ENCODE results near the gene PFDN5. TPM values are rescaled to one million over a fixed set of nuclear protein-coding genes. Genes with fewer than 3 reads are reported as not detected.

PFDN5 gene
- total RNA-seq, 1 experiment from 2014 or later: 340 TPM

DNA sequence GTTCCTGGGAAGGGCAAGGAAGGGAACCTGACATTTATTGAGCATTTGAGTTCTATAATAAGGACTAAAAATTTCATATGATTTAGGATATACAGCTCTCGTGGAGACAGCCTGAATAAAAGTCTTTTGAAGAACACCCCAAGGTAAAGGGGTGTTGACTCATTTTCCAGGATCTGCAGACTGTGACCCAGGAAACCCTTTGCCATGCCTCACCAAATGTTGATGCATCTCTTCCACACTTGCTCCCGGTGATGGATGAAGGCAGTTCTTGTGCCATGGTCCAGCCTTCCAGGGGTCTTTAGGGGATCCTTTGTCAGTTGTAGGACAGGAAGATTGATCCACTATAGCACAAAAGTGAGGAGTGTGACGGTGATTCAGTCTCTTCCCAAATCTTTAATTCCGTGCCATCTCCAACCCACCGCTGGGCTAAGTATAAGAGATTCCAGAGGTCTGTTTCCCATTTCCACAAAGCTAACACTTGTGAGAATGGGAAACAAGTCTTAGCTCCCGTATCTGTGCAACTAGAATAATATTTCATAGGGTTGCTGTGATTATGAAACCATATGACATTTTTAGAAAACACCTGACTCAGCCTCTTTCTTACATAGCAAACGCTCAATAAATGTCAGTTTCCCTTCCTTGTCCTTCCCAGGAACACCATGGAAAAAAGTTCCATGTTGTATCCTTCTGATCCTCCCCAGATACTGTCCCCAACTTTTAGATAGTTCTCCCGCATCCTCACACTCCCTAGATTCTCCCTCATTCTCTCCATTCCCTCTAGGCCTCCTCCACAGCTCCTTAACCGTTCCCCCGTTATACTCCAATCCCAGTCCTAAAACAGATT, 25.2 kb downstream of the PFDN5 start:
- ChIA-PET CTCF (interaction anchor here (0.6 to 2.0 kb wide), 15 partner anchors 10 to 266 kb away, joined by 3 to 13 read pairs (median 5); partner anchors contain the start of gene PFDN5), POLR2A (interaction anchor here (0.5 to 1.4 kb wide), 6 partner anchors 24 to 1297 kb away, joined by 3 to 12 read pairs (median 5); partner anchors contain the start of gene PFDN5)
- in situ Hi-C loops (cut with HindIII; ENCODE audit: low pct_unique_long_range_greater_than_20kb, low sequenced_read_pairs) (no loop called here), intact Hi-C loops (cut with micrococcal nuclease; ENCODE audit: unreplicated experiment) (loop anchor here (5.0 kb wide), 1 partner anchor 187 kb away; the partner anchor contains the start of gene NPFF)
- H3K4me1 ChIP-seq (ENCODE audit: control insufficient read depth, insufficient read depth, low read length): peaks cover 20% of the 10 kb centered on the region
- peak overlapping the region; percentile 52 to 74 for H3K4me3 ChIP-seq (ENCODE audit: low read depth in 2 of 2, low read length in 2 of 2)
- BruUV-seq (replicated peaks): TSS peak; percentile 98
- H3K27me3 ChIP-seq (ENCODE audit: control insufficient read depth, insufficient read depth, low read length): no peaks in the 10 kb centered on the region
- TF ChIP-seq, protein P1, sequence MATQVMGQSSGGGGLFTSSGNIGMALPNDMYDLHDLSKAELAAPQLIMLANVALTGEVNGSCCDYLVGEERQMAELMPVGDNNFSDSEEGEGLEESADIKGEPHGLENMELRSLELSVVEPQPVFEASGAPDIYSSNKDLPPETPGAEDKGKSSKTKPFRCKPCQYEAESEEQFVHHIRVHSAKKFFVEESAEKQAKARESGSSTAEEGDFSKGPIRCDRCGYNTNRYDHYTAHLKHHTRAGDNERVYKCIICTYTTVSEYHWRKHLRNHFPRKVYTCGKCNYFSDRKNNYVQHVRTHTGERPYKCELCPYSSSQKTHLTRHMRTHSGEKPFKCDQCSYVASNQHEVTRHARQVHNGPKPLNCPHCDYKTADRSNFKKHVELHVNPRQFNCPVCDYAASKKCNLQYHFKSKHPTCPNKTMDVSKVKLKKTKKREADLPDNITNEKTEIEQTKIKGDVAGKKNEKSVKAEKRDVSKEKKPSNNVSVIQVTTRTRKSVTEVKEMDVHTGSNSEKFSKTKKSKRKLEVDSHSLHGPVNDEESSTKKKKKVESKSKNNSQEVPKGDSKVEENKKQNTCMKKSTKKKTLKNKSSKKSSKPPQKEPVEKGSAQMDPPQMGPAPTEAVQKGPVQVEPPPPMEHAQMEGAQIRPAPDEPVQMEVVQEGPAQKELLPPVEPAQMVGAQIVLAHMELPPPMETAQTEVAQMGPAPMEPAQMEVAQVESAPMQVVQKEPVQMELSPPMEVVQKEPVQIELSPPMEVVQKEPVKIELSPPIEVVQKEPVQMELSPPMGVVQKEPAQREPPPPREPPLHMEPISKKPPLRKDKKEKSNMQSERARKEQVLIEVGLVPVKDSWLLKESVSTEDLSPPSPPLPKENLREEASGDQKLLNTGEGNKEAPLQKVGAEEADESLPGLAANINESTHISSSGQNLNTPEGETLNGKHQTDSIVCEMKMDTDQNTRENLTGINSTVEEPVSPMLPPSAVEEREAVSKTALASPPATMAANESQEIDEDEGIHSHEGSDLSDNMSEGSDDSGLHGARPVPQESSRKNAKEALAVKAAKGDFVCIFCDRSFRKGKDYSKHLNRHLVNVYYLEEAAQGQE (IDR thresholded peaks at IDR 0.05; ENCODE audit: insufficient read depth in 1 of 2, low read depth in 2 of 2, low read length in 1 of 2): no peak
- TF ChIP-seq POLR2AphosphoS5 (IDR thresholded peaks at IDR 0.05; ENCODE audit: low read depth, low read length) (no peak), SIN3A (IDR thresholded peaks at IDR 0.05; ENCODE audit: borderline replicate concordance, insufficient read depth, low read depth, low read length) (no peak), TCF7L2 (IDR thresholded peaks at IDR 0.05; ENCODE audit: low read depth, low read length) (no peak)
- DNase-seq (ENCODE audit: low read depth, low spot score): no peak
- ATAC-seq: no peak
- H3K36me3 ChIP-seq (ENCODE audit: control insufficient read depth, insufficient read depth, low read length): no peaks in the 10 kb centered on the region; the same call in none of the 2 replicates
- peak overlapping the region; percentile 92 for H3K27ac ChIP-seq (ENCODE audit: low read length)
- H3K9me3 ChIP-seq (ENCODE audit: control insufficient read depth, insufficient read depth, low read depth, low read length): no peaks in the 10 kb centered on the region

- peak overlapping the region; percentile 87 for H3K27ac ChIP-seq (ENCODE audit: low read length)
- no peaks in the 10 kb centered on the region for H3K27me3 ChIP-seq (ENCODE audit: control insufficient read depth, insufficient read depth, low read length)
- in situ Hi-C loops (cut with HindIII; ENCODE audit: low pct_unique_long_range_greater_than_20kb, low sequenced_read_pairs) (no loop called here), intact Hi-C loops (cut with micrococcal nuclease; ENCODE audit: unreplicated experiment) (loop anchor here (5.0 kb wide), 1 partner anchor 183 kb away; the partner anchor contains the start of gene NPFF)
- ATAC-seq (peak; percentile 24), DNase-seq (ENCODE audit: low read depth, low spot score) (no peak)
- no TSS peak for BruUV-seq (replicated peaks)
- ChIA-PET POLR2A (interaction anchor here (0.6 kb wide), 1 partner anchor 222 kb away, joined by 4 read pairs; no protein-coding TSS in a partner anchor), CTCF (interaction anchor here (0.7 to 2.6 kb wide), 4 partner anchors 21 to 185 kb away, joined by 3 to 30 read pairs (median 8); no protein-coding TSS in a partner anchor)
- H3K4me1 ChIP-seq (ENCODE audit: control insufficient read depth, insufficient read depth, low read length): peaks cover 20% of the 10 kb centered on the region
- H3K36me3 ChIP-seq (ENCODE audit: control insufficient read depth, insufficient read depth, low read length): no peaks in the 10 kb centered on the region
- H3K9me3 ChIP-seq (ENCODE audit: control insufficient read depth, insufficient read depth, low read depth, low read length): no peaks in the 10 kb centered on the region
- peak overlapping the region; percentile 63 for H3K4me3 ChIP-seq (ENCODE audit: low read depth in 2 of 2, low read length in 2 of 2)
- TF ChIP-seq POLR2AphosphoS5 (IDR thresholded peaks at IDR 0.05; ENCODE audit: low read depth, low read length) (no peak), TCF7L2 (IDR thresholded peaks at IDR 0.05; ENCODE audit: low read depth, low read length) (no peak), SIN3A (IDR thresholded peaks at IDR 0.05; ENCODE audit: borderline replicate concordance, insufficient read depth, low read depth, low read length) (no peak)
- TF ChIP-seq, protein P2, sequence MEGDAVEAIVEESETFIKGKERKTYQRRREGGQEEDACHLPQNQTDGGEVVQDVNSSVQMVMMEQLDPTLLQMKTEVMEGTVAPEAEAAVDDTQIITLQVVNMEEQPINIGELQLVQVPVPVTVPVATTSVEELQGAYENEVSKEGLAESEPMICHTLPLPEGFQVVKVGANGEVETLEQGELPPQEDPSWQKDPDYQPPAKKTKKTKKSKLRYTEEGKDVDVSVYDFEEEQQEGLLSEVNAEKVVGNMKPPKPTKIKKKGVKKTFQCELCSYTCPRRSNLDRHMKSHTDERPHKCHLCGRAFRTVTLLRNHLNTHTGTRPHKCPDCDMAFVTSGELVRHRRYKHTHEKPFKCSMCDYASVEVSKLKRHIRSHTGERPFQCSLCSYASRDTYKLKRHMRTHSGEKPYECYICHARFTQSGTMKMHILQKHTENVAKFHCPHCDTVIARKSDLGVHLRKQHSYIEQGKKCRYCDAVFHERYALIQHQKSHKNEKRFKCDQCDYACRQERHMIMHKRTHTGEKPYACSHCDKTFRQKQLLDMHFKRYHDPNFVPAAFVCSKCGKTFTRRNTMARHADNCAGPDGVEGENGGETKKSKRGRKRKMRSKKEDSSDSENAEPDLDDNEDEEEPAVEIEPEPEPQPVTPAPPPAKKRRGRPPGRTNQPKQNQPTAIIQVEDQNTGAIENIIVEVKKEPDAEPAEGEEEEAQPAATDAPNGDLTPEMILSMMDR (IDR thresholded peaks at IDR 0.05): no peak
- TF ChIP-seq, protein P1 (IDR thresholded peaks at IDR 0.05; ENCODE audit: insufficient read depth in 1 of 2, low read depth in 2 of 2, low read length in 1 of 2): no peak
Measured at GRCh38 chr12:53324113-53324778, 28.9 kb downstream of the PFDN5 start.

All from Panc1 (cell line).